SK-N-MC (cell line): ENCODE measurements around the gene RYR3.

Experiments
- EZH2 ChIP-seq: fragments of 200-600 bp; sonication (generic); IDR thresholded peaks from one replicate; pipeline ENCODE4 v1.6.1; 2017; ENCODE audit warnings: antibody characterized with exemption
- FOXP2 ChIP-seq: optimal IDR thresholded peaks from 2 replicates; pipeline ENCODE3; 2011; ENCODE audit warnings: mild to moderate bottlenecking, moderate library complexity; ENCODE audit not compliant: insufficient read depth; ENCODE audit errors: extremely low read length, control extremely low read depth
- POLR2AphosphoS5 ChIP-seq: IDR thresholded peaks from 2 replicates; pipeline ENCODE4 v1.6.1; 2012; ENCODE audit warnings: mild to moderate bottlenecking, low read depth, low read length, borderline replicate concordance

DNA sequence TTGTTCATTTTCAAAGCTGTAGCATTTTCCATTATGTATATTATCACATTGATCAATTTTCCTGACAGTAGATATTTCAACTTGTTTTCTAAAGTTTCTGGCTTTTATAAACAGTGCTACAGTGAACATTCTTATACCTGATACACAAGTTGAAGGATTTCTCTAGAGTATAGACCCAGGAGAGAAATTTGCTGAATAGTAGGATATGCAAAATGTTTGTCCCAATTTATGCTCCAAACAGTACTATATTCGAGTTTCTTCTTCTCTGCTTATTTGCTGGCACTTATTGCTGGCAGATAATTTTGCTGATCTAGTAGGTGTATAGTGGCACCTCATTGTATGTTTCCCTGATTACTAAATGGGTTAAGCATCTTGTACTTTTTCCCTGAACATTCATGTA is 540.3 kb downstream of the RYR3 start:
- no peak for TF ChIP-seq EZH2
- TF ChIP-seq POLR2AphosphoS5: no peak
- TF ChIP-seq FOXP2: no peak
